Neutrophil (primary cell): Measurements from ENCODE around the gene GCN1.
"Not testable (repeated sequence)": the region's sequence is repeated elsewhere in the genome, so short reads cannot be mapped to it uniquely, and the experiment has no call there.

ENCODE experiments used
- H3K27ac ChIP-seq: fragments of 200-600 bp; sonication (generic); 2 replicates; pipeline ENCODE4 v1.5.1; 2016; ENCODE audit warnings: mild to moderate bottlenecking, moderate library complexity
- H3K27me3 ChIP-seq: fragments of 200-600 bp; sonication (generic); 2 replicates; pipeline ENCODE4 v1.6.0; 2016; ENCODE audit warnings: mild to moderate bottlenecking
- H3K36me3 ChIP-seq: fragments of 200-600 bp; sonication (generic); 2 replicates; pipeline ENCODE4 v1.5.1; 2017
- H3K4me1 ChIP-seq, 2 experiments: fragments of 200-600 bp in 1 of 2; sonication (generic) in 1 of 2; 1 replicate in 1 of 2; 2 replicates in 1 of 2; pipeline versions ENCODE4 v1.5.1 to v1.6.1; 2013 to 2016; ENCODE audit warnings: low read depth in 1 of 2, low read length in 1 of 2, mild to moderate bottlenecking in 1 of 2, moderate library complexity in 1 of 2; ENCODE audit not compliant: control insufficient read depth in 1 of 2, insufficient read depth in 1 of 2
- H3K4me3 ChIP-seq, 2 experiments: fragments of 200-600 bp in 1 of 2; sonication (generic) in 1 of 2; 1 replicate in 1 of 2; 2 replicates in 1 of 2; pipeline ENCODE4 v1.5.1; 2013 to 2016; ENCODE audit warnings: low read depth in 1 of 2, low read length in 1 of 2, mild to moderate bottlenecking in 1 of 2, moderate library complexity in 1 of 2
- H3K9me3 ChIP-seq: fragments of 200-600 bp; sonication (generic); 2 replicates; pipeline ENCODE4 v1.5.1; 2016
- TF ChIP-seq, protein P1 (sequence below): fragments of 200-600 bp; sonication (generic); IDR thresholded peaks from 2 replicates; pipeline ENCODE4 v1.5.1; 2016; ENCODE audit warnings: antibody characterized with exemption

Gene GCN1

GRCh38 chr12:120211904-120212283 lies 17.4 kb upstream of the GCN1 start:
- Histone ChIP-seq H3K4me1 (peaks cover under 1 to 3% of the 10 kb centered on the region in 2 experiments), H3K4me3 (no peak overlapping the region), H3K36me3 (peaks cover 72% of the 10 kb centered on the region), H3K9me3 (peaks cover 4% of the 10 kb centered on the region), H3K27me3 (no peaks in the 10 kb centered on the region), H3K27ac (no peak overlapping the region)
- TF ChIP-seq, protein P1, sequence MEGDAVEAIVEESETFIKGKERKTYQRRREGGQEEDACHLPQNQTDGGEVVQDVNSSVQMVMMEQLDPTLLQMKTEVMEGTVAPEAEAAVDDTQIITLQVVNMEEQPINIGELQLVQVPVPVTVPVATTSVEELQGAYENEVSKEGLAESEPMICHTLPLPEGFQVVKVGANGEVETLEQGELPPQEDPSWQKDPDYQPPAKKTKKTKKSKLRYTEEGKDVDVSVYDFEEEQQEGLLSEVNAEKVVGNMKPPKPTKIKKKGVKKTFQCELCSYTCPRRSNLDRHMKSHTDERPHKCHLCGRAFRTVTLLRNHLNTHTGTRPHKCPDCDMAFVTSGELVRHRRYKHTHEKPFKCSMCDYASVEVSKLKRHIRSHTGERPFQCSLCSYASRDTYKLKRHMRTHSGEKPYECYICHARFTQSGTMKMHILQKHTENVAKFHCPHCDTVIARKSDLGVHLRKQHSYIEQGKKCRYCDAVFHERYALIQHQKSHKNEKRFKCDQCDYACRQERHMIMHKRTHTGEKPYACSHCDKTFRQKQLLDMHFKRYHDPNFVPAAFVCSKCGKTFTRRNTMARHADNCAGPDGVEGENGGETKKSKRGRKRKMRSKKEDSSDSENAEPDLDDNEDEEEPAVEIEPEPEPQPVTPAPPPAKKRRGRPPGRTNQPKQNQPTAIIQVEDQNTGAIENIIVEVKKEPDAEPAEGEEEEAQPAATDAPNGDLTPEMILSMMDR: no peak

GRCh38 chr12:120211243-120211903 lies 16.9 kb upstream of the GCN1 start:
- TF ChIP-seq, protein P1: no peak
- Histone ChIP-seq H3K27ac (no peak overlapping the region), H3K36me3 (peaks cover 67% of the 10 kb centered on the region), H3K9me3 (peaks cover 4% of the 10 kb centered on the region), H3K4me1 (no peaks in the 10 kb centered on the region), H3K4me3 (no peak overlapping the region), H3K27me3 (no peaks in the 10 kb centered on the region)

GRCh38 chr12:120209851-120210250 lies 15.3 kb upstream of the GCN1 start:
- Histone ChIP-seq H3K27me3 (no peaks in the 10 kb centered on the region), H3K9me3 (peaks cover 4% of the 10 kb centered on the region), H3K4me3 (no peak overlapping the region), H3K27ac (peak overlapping the region; percentile 43), H3K36me3 (peaks cover 52% of the 10 kb centered on the region), H3K4me1 (no peaks in the 10 kb centered on the region)
- TF ChIP-seq, protein P1: no peak

DNA sequence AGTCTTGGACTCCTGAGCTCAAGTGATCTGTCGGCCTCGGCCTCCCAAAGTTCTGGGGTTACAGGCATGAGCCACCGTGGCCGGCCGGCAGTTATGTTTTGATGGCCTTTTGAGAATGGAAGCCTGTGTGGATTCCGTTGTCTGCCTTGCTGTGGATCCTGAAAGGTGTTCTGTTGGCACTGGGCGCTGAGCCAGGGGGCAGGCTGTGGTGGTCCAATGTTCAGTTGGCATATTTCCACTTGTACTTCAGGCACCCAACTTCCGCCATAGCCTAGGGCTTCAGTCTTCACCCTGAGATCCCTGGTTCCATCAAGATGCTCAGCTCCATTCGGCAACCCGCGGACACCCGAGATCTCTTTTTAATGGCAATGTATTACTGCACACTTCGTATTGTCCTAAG lies 12.7 kb upstream of the GCN1 start:
- H3K4me1 ChIP-seq: peaks cover under 1% of the 10 kb centered on the region in 2 experiments
- H3K4me3 ChIP-seq: no peak overlapping the region
- peaks cover 26% of the 10 kb centered on the region for H3K36me3 ChIP-seq
- H3K9me3 ChIP-seq: no peaks in the 10 kb centered on the region
- TF ChIP-seq, protein P1: no peak
- H3K27ac ChIP-seq: no peak overlapping the region
- H3K27me3 ChIP-seq: no peaks in the 10 kb centered on the region

DNA sequence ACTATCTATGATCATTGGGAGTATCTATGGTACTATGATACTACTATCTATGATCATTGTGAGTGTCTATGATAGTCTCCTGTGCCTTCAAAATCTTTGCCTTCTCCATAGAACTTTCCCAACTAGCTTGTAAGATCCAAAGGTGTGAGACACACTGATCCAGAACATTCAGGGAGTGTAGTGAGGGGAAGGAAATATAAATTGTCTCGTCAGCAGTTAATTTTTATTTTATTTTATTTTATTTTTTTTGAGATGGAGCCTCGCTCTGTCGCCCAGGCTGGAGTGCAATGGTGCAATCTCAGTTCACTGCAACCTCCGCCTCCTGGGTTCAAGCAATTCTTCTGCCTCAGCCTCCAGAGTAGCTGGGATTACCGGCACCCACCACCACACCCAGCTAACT lies 12.3 kb upstream of the GCN1 start:
- H3K4me3 ChIP-seq, H3K4me1 ChIP-seq, H3K9me3 ChIP-seq, H3K27me3 ChIP-seq, H3K27ac ChIP-seq: not testable (repeated sequence)
- peaks cover 21% of the 10 kb centered on the region for H3K36me3 ChIP-seq

GRCh38 chr12:120206228-120206627 lies 11.7 kb upstream of the GCN1 start:
- no peaks in the 10 kb centered on the region for H3K27me3 ChIP-seq
- H3K27ac ChIP-seq: no peak overlapping the region
- no peak overlapping the region for H3K4me3 ChIP-seq
- TF ChIP-seq, protein P1: no peak
- no peaks in the 10 kb centered on the region for H3K9me3 ChIP-seq
- H3K36me3 ChIP-seq: peaks cover 16% of the 10 kb centered on the region
- H3K4me1 ChIP-seq: peaks cover 6 to 7% of the 10 kb centered on the region in 2 experiments
